Fibroblast of skin of left quadriceps (primary cell): ENCODE data around the gene YAF2.
"Not testable (repeated sequence)": the region's sequence is repeated elsewhere in the genome, so short reads cannot be mapped to it uniquely, and the experiment has no call there.

Source experiments
- DNase-seq, 2 experiments: peaks; one replicate each; pipeline ENCODE4 v3.0.0-alpha.2; 2013; ENCODE audit warnings: low read depth in 2 of 2

Gene YAF2

GRCh38 chr12:42255221-42255865, 17.3 kb upstream of the YAF2 start:
- DNase-seq: no peak

- DNase-seq: not testable (repeated sequence)
These were observed 14.6 kb upstream of the YAF2 start for GRCh38 chr12:42252645-42253044.

- DNase-seq: not testable (repeated sequence)
These were observed 11.0 kb upstream of the YAF2 start for GRCh38 chr12:42249033-42249432.

GRCh38 chr12:42240131-42240750, 2.2 kb upstream of the YAF2 start:
- DNase-seq: no peak

GRCh38 chr12:42237853-42238239, 202 bp downstream of the YAF2 start:
- no peak for DNase-seq

GRCh38 chr12:42237052-42237852, 796 bp downstream of the YAF2 start:
- no peak for DNase-seq

- DNase-seq: no peak
These were observed 2.0 kb downstream of the YAF2 start for GRCh38 chr12:42236017-42236416.

GRCh38 chr12:42235426-42235825, 2.6 kb downstream of the YAF2 start:
- DNase-seq: no peak

- DNase-seq: no peak
These were observed 3.1 kb downstream of the YAF2 start for GRCh38 chr12:42234970-42235369.

- DNase-seq: not testable (repeated sequence)
These were observed 10.5 kb downstream of the YAF2 start for GRCh38 chr12:42227525-42227924.

GRCh38 chr12:42224501-42224900, 13.5 kb downstream of the YAF2 start:
- DNase-seq: not testable (repeated sequence)

GRCh38 chr12:42222724-42223123, 15.3 kb downstream of the YAF2 start:
- DNase-seq: no peak

GRCh38 chr12:42221726-42222125, 16.3 kb downstream of the YAF2 start:
- no peak for DNase-seq

- DNase-seq: peak; percentile 23 to 26
These were observed 20.4 kb downstream of the YAF2 start for GRCh38 chr12:42217656-42218055.

GRCh38 chr12:42216737-42217136, 21.3 kb downstream of the YAF2 start:
- DNase-seq: no peak

- not testable (repeated sequence) for DNase-seq
These were observed 22.3 kb downstream of the YAF2 start for GRCh38 chr12:42215759-42216158.

GRCh38 chr12:42213954-42214426, 24.1 kb downstream of the YAF2 start:
- no peak for DNase-seq

GRCh38 chr12:42213023-42213422, 25.0 kb downstream of the YAF2 start:
- no peak for DNase-seq

GRCh38 chr12:42208574-42208973, 29.5 kb downstream of the YAF2 start:
- no peak for DNase-seq

GRCh38 chr12:42204819-42205218, 33.2 kb downstream of the YAF2 start:
- no peak for DNase-seq

GRCh38 chr12:42204362-42204761, 33.7 kb downstream of the YAF2 start:
- no peak for DNase-seq

GRCh38 chr12:42201063-42201462, 37.0 kb downstream of the YAF2 start:
- no peak for DNase-seq

- DNase-seq: no peak
These were observed 39.0 kb downstream of the YAF2 start for GRCh38 chr12:42199007-42199406.
